HepG2 (cell line): ENCODE data around the gene MUC4. TPM values are rescaled to one million over a fixed set of nuclear protein-coding genes. Genes with fewer than 3 reads are reported as not detected.
A peak's percentile ranks its signal among the peaks of the same experiment; 100 is the strongest.

Experiments
- ATAC-seq: fragments of 200-7000 bp; cut with Tn5 transposase; 3 replicates; pipeline ENCODE4 v1.9.1; 2020; ENCODE audit warnings: mild to moderate bottlenecking, moderate library complexity
- BruUV-seq: library from RNA; stranded (reverse); fragments of 400-500 nt; replicated peaks from 2 replicates; lab custom pipeline; 2021; lab: Mats Ljungman, UMichigan
- CTCF ChIA-PET: fragments of 300-600 bp; formaldehyde crosslinking; extraction: SDS; loops from one replicate; lab custom pipeline; 2021; ENCODE audit warnings: low total read pairs, inconsistent platforms, low intra/inter-chr PET ratio; lab: Yijun Ruan, JAX
- POLR2A ChIA-PET: fragments of 350-600 bp; sonication (Branson Sonifier 250); formaldehyde crosslinking; loops from one replicate; lab custom pipeline; 2020; ENCODE audit warnings: antibody characterized with exemption, inconsistent platforms; lab: Yijun Ruan, JAX
- DNase-seq: peaks from one replicate; pipeline ENCODE4 v3.0.0-alpha.2; 2015; ENCODE audit warnings: low spot score
- FAIRE-seq: peaks from 3 replicates; lab custom pipeline; 2011; peaks lifted over from hg19 to GRCh38; lab: Jason Lieb, UNC
- H2AFZ ChIP-seq: one replicate; pipeline ENCODE4 v1.6.1; 2011; ENCODE audit warnings: low read length, inconsistent platforms
- H3K27ac ChIP-seq: fragments of 300-600 bp; 3 replicates; pipeline ENCODE4 v1.8.0; 2011; ENCODE audit warnings: mixed run types, mild to moderate bottlenecking, mixed read lengths, low read length, inconsistent platforms; ENCODE audit not compliant: insufficient read depth; ENCODE audit errors: extremely low read length
- H3K27me3 ChIP-seq, 2 experiments: fragments of 200-600 bp in 1 of 2; 2 replicates in 1 of 2; 3 replicates in 1 of 2; pipeline versions ENCODE4 v1.6.0 to v1.8.0; 2011; ENCODE audit warnings: low read length in 2 of 2, mild to moderate bottlenecking in 2 of 2, moderate library complexity in 2 of 2, inconsistent platforms in 1 of 2; ENCODE audit not compliant: insufficient read depth in 2 of 2, control insufficient read depth in 1 of 2
- H3K36me3 ChIP-seq, 2 experiments: fragments of 200-600 bp in 1 of 2; replicated peaks in 1 of 2; 2 replicates in 1 of 2; 3 replicates in 1 of 2; pipeline versions ENCODE4 v1.5.1 to v1.8.0; 2011; ENCODE audit warnings: low read length in 2 of 2, inconsistent platforms in 1 of 2; ENCODE audit not compliant: insufficient read depth in 2 of 2, control insufficient read depth in 1 of 2
- H3K4me1 ChIP-seq: 2 replicates; pipeline ENCODE4 v1.5.1; 2012; ENCODE audit warnings: low read length, inconsistent platforms; ENCODE audit not compliant: insufficient read depth
- H3K4me2 ChIP-seq: 2 replicates; pipeline ENCODE4 v1.6.0; 2011; ENCODE audit warnings: low read depth, low read length, inconsistent platforms
- H3K4me3 ChIP-seq, 3 experiments: fragments of 200-600 bp in 1 of 3; sonication (generic), shearing (Covaris generic) in 1 of 3; replicated peaks in 1 of 3; 2 replicates each; pipeline ENCODE4 v1.5.1; 2011 to 2016; ENCODE audit warnings: low read length in 3 of 3, inconsistent platforms in 2 of 3, low read depth in 2 of 3, mild to moderate bottlenecking in 2 of 3, control low read depth in 1 of 3, mixed read lengths in 1 of 3; ENCODE audit not compliant: insufficient read depth in 1 of 3
- H3K79me2 ChIP-seq: one replicate; pipeline ENCODE4 v1.6.1; 2011; ENCODE audit warnings: low read length, inconsistent platforms; ENCODE audit not compliant: insufficient read depth
- H3K9ac ChIP-seq: 2 replicates; pipeline ENCODE4 v1.6.0; 2011; ENCODE audit warnings: mild to moderate bottlenecking, low read depth, low read length, inconsistent platforms; ENCODE audit not compliant: insufficient read depth
- H3K9me3 ChIP-seq: 2 replicates; pipeline ENCODE4 v1.5.1; 2012; ENCODE audit warnings: mild to moderate bottlenecking, low read length
- H4K20me1 ChIP-seq: 2 replicates; pipeline ENCODE4 v1.6.0; 2011; ENCODE audit warnings: inconsistent platforms, mild to moderate bottlenecking, low read length, moderate library complexity; ENCODE audit not compliant: insufficient read depth
- ATM ChIP-seq: fragments of 450-650 bp; IDR thresholded peaks from 2 replicates; pipeline ENCODE4 v1.7.1; 2017; ENCODE audit warnings: mild to moderate bottlenecking, borderline replicate concordance
- LRRFIP1 ChIP-seq: sonication (generic); formaldehyde crosslinking; conservative IDR thresholded peaks from 2 replicates; pipeline ENCODE4 v1.4.0; 2020; ENCODE audit warnings: missing genetic modification reagents
- MAZ ChIP-seq, 2 experiments: sonication (generic) in 1 of 2; formaldehyde crosslinking in 1 of 2; IDR thresholded peaks; 2 replicates each; pipeline versions ENCODE4 v1.5.0 to v1.6.1; 2012 to 2020; ENCODE audit warnings: low read depth in 2 of 2, mild to moderate bottlenecking in 2 of 2, borderline replicate concordance in 1 of 2, improper control_type of control experiment in 1 of 2, low read length in 1 of 2, missing genetic modification reagents in 1 of 2, moderate library complexity in 1 of 2
- NCOA1 ChIP-seq: sonication (generic); formaldehyde crosslinking; IDR thresholded peaks from 2 replicates; pipeline ENCODE4 v1.9.0; 2021; ENCODE audit warnings: missing genetic modification reagents
- POLR2AphosphoS5 ChIP-seq: IDR thresholded peaks from 2 replicates; pipeline ENCODE4 v1.6.1; 2012; ENCODE audit warnings: low read depth, low read length
- ZNF333 ChIP-seq: sonication (generic); formaldehyde crosslinking; IDR thresholded peaks from 2 replicates; pipeline ENCODE4 v1.4.0; 2020; ENCODE audit warnings: mild to moderate bottlenecking, missing genetic modification reagents, borderline replicate concordance
- ZNF746 ChIP-seq: sonication (generic); formaldehyde crosslinking; IDR thresholded peaks from 2 replicates; pipeline ENCODE4 v1.8.0; 2022; ENCODE audit warnings: mild to moderate bottlenecking, missing genetic modification reagents
- WGBS: methylation state at CpG from one replicate; pipeline ENCODE4 v1.1.6; 2017; ENCODE audit warnings: low lambda C conversion rate; 5-methylcytosine and 5-hydroxymethylcytosine counted together
- in situ Hi-C: cut with HindIII; loops from 2 replicates; pipeline ENCODE4 v1.10.0; 2017; ENCODE audit warnings: low pct_unique_long_range_greater_than_20kb; ENCODE audit not compliant: extremely low pct_ligation_motif_present
- intact Hi-C: fragments of 100-400 bp; cut with micrococcal nuclease; formaldehyde crosslinking; loops from one replicate; pipeline ENCODE4 v1.10.0; 2022; ENCODE audit not compliant: unreplicated experiment
- polyA plus RNA-seq, 8 experiments: library from polyadenylated mRNA; depleted of rRNA in 3 of 8; stranded (reverse) in 7 of 8; unstranded in 1 of 8; fragments of >200 nt; fragmentation: Illumina TruSeq in 4 of 8; extraction: Trizol in 4 of 8; gene quantifications; 2 replicates each; pipeline versions ENCODE4 v1.2.1 to v1.2.3, GENCODE V29; 2011 to 2016; ENCODE audit warnings: low read depth in 4 of 8, missing spikeins in 1 of 8, mixed read lengths in 1 of 8; ENCODE audit not compliant: insufficient read depth in 1 of 8
- total RNA-seq, 5 experiments: library from RNA; depleted of rRNA; stranded (reverse); fragments of >200 nt; fragmentation: Illumina TruSeq; extraction: Trizol; gene quantifications; 2 replicates each; pipeline ENCODE4 v1.2.3, GENCODE V29; 2016; ENCODE audit warnings: low read depth in 1 of 5

MUC4 gene
- total and polyA plus RNA-seq, 2 of the 13 experiments (the other 11 are each of a cell fraction or from before 2014, with no cell fraction given), result not detected

GRCh38 chr3:195788711-195789581 lies 22.8 kb downstream of the MUC4 start:
- intact Hi-C loops (no loop called here), in situ Hi-C loops (no loop called here)
- ChIA-PET CTCF (no interaction called here), POLR2A (no interaction called here)
- FAIRE-seq (no peak), ATAC-seq (peak; percentile 66), DNase-seq (no peak)
- Histone ChIP-seq H3K36me3 (no peaks in the 10 kb centered on the region), H3K79me2 (no peaks in the 10 kb centered on the region), H3K27me3 (peaks cover 3 to 15% of the 10 kb centered on the region in 2 experiments; a peak in 2 of 5 replicates), H4K20me1 (no peaks in the 10 kb centered on the region), H3K4me3 (no peak overlapping the region), H3K9ac (no peak overlapping the region), H2AFZ (no peak overlapping the region), H3K27ac (no peak overlapping the region), H3K4me1 (no peaks in the 10 kb centered on the region), H3K9me3 (no peaks in the 10 kb centered on the region), H3K4me2 (no peak overlapping the region)
- WGBS, result 43% methylated on average over 13 of the region's 26 CpGs
- BruUV-seq, result no TSS peak
- TF ChIP-seq LRRFIP1 (no peak), ATM (no peak), ZNF333 (no peak), NCOA1 (CRISPR knock-in tag) (no peak), ZNF746 (no peak), MAZ (IDR thresholded peaks at IDR 0.05; ENCODE audit: borderline replicate concordance, low read depth, low read length) (no peak), MAZ (CRISPR knock-in tag; IDR thresholded peaks at IDR 0.05; ENCODE audit: low read depth) (no peak), POLR2AphosphoS5 (no peak)
